WTC11 (cell line): Measurements from ENCODE around the gene NMUR1. TPM values are rescaled to one million over a fixed set of nuclear protein-coding genes. Genes with fewer than 3 reads are reported as not detected.

ENCODE experiments used
- ATAC-seq: fragments of 200-7000 bp; cut with Tn5 transposase; 2 replicates; pipeline ENCODE4 v1.10.0; 2021; ENCODE audit warnings: mild to moderate bottlenecking, moderate library complexity
- CTCF ChIA-PET: fragments of 300-600 bp; sonication (Branson Sonifier 250); formaldehyde crosslinking; loops from one replicate; lab custom pipeline; 2021; ENCODE audit warnings: antibody characterized with exemption; lab: Charles Lee
- POLR2A ChIA-PET: fragments of 350-600 bp; sonication (Branson Sonifier 250); formaldehyde crosslinking; loops from one replicate; lab custom pipeline; 2021; ENCODE audit warnings: antibody characterized with exemption; lab: Charles Lee
- DNase-seq: peaks from one replicate; pipeline ENCODE4 v3.0.0; 2021; ENCODE audit warnings: low spot score
- H3K27ac Mint-ChIP-seq: 2 replicates; pipeline ENCODE4 v1.8.0; 2021; ENCODE audit warnings: mixed read lengths
- H3K27me3 Mint-ChIP-seq: 2 replicates; pipeline ENCODE4 v1.8.0; 2021; ENCODE audit warnings: low read depth, mild to moderate bottlenecking, moderate library complexity, mixed read lengths
- H3K36me3 Mint-ChIP-seq: 2 replicates; pipeline ENCODE4 v1.8.0; 2021; ENCODE audit warnings: mixed read lengths
- H3K4me1 Mint-ChIP-seq: 2 replicates; pipeline ENCODE4 v1.8.0; 2022; ENCODE audit warnings: mixed read lengths
- H3K4me3 Mint-ChIP-seq: 2 replicates; pipeline ENCODE4 v1.8.0; 2021; ENCODE audit warnings: mild to moderate bottlenecking, moderate library complexity, mixed read lengths
- H3K9me3 Mint-ChIP-seq: 2 replicates; pipeline ENCODE4 v1.8.0; 2021; ENCODE audit warnings: mixed read lengths
- AFF4 ChIP-seq: sonication (generic); formaldehyde crosslinking; IDR thresholded peaks from 2 replicates; pipeline ENCODE4 v1.8.1; 2023; ENCODE audit warnings: mild to moderate bottlenecking, missing genetic modification reagents, borderline replicate concordance
- AR ChIP-seq: fragments of 250-450 bp; sonication (Bioruptor Pico); IDR thresholded peaks from 2 replicates; pipeline ENCODE4 v1.9.0; 2021; ENCODE audit warnings: mild to moderate bottlenecking
- ATF6 ChIP-seq: sonication (generic); formaldehyde crosslinking; IDR thresholded peaks from 2 replicates; pipeline ENCODE4 v1.8.1; 2023; ENCODE audit warnings: mild to moderate bottlenecking, missing genetic modification reagents
- ERG ChIP-seq: fragments of 250-450 bp; sonication (Bioruptor Pico); IDR thresholded peaks from 2 replicates; pipeline ENCODE4 v1.8.0; 2021; ENCODE audit warnings: mild to moderate bottlenecking
- ESRRA ChIP-seq: sonication (generic); formaldehyde crosslinking; IDR thresholded peaks from 2 replicates; pipeline ENCODE4 v1.8.1; 2022; ENCODE audit warnings: mild to moderate bottlenecking, missing genetic modification reagents, borderline replicate concordance
- FOXK1 ChIP-seq: sonication (generic); formaldehyde crosslinking; IDR thresholded peaks from 2 replicates; pipeline ENCODE4 v1.8.0; 2022; ENCODE audit warnings: mild to moderate bottlenecking, moderate library complexity, missing genetic modification reagents
- GTF2I ChIP-seq: fragments of 250-450 bp; sonication (Bioruptor Pico); conservative IDR thresholded peaks from 2 replicates; pipeline ENCODE4 v1.4.0; 2021; ENCODE audit warnings: mild to moderate bottlenecking
- JUN ChIP-seq: sonication (generic); formaldehyde crosslinking; IDR thresholded peaks from 2 replicates; pipeline ENCODE4 v1.8.0; 2023; ENCODE audit warnings: mild to moderate bottlenecking, missing genetic modification reagents
- PRDM15 ChIP-seq: sonication (generic); formaldehyde crosslinking; IDR thresholded peaks from 2 replicates; pipeline ENCODE4 v1.8.0; 2022; ENCODE audit warnings: missing genetic modification reagents
- STAT6 ChIP-seq: sonication (generic); formaldehyde crosslinking; conservative IDR thresholded peaks from 2 replicates; pipeline ENCODE4 v1.8.1; 2023; ENCODE audit warnings: mild to moderate bottlenecking, low read depth, missing genetic modification reagents, moderate library complexity
- TCF7 ChIP-seq: sonication (generic); formaldehyde crosslinking; IDR thresholded peaks from 2 replicates; pipeline ENCODE4 v1.8.0; 2022; ENCODE audit warnings: mild to moderate bottlenecking, low read depth, missing genetic modification reagents, moderate library complexity
- TP53 ChIP-seq: sonication (generic); formaldehyde crosslinking; IDR thresholded peaks from 2 replicates; pipeline ENCODE4 v1.8.1; 2023; ENCODE audit warnings: mild to moderate bottlenecking, missing genetic modification reagents
- USF1 ChIP-seq: sonication (generic); formaldehyde crosslinking; IDR thresholded peaks from 2 replicates; pipeline ENCODE4 v1.8.0; 2022; ENCODE audit warnings: mild to moderate bottlenecking, missing genetic modification reagents
- ZMAT4 ChIP-seq: fragments of 250-450 bp; sonication (Bioruptor Pico); IDR thresholded peaks from 2 replicates; pipeline ENCODE4 v1.9.0; 2021; ENCODE audit warnings: mild to moderate bottlenecking
- ZNF219 ChIP-seq: sonication (generic); formaldehyde crosslinking; IDR thresholded peaks from 2 replicates; pipeline ENCODE4 v1.8.0; 2023; ENCODE audit warnings: missing genetic modification reagents, mild to moderate bottlenecking, borderline replicate concordance
- ZNF396 ChIP-seq: fragments of 250-450 bp; sonication (Bioruptor Pico); IDR thresholded peaks from 2 replicates; pipeline ENCODE4 v1.8.0; 2021; ENCODE audit warnings: mild to moderate bottlenecking, moderate library complexity, borderline replicate concordance
- ZNF512 ChIP-seq: sonication (generic); formaldehyde crosslinking; IDR thresholded peaks from 2 replicates; pipeline ENCODE4 v1.8.1; 2022; ENCODE audit warnings: missing genetic modification reagents, borderline replicate concordance
- total RNA-seq: library from RNA; stranded (reverse); gene quantifications from 3 replicates; pipeline ENCODE4 v1.2.3, GENCODE V29; 2021

NMUR1 gene
- total RNA-seq, 1 experiment from 2014 or later = 0.42 TPM

GRCh38 chr2:231503766-231504165, 26.5 kb downstream of the NMUR1 start:
- H3K27ac Mint-ChIP-seq = no peak overlapping the region
- ChIA-PET POLR2A (no interaction called here), CTCF (no interaction called here)
- peaks cover 32% of the 10 kb centered on the region for H3K36me3 Mint-ChIP-seq
- H3K9me3 Mint-ChIP-seq = no peaks in the 10 kb centered on the region
- H3K27me3 Mint-ChIP-seq = no peaks in the 10 kb centered on the region
- DNase-seq (no peak), ATAC-seq (no peak)
- H3K4me3 Mint-ChIP-seq = no peak overlapping the region
- no peaks in the 10 kb centered on the region for H3K4me1 Mint-ChIP-seq
- TF ChIP-seq ZNF512 (CRISPR knock-in tag) (no peak), USF1 (CRISPR knock-in tag) (no peak), ZMAT4 (CRISPR knock-in tag) (no peak), ZNF396 (no peak), STAT6 (CRISPR knock-in tag) (no peak), GTF2I (CRISPR knock-in tag) (no peak), FOXK1 (CRISPR knock-in tag) (no peak), ESRRA (CRISPR knock-in tag) (no peak), ATF6 (CRISPR knock-in tag) (no peak), ERG (no peak), PRDM15 (CRISPR knock-in tag) (no peak), AR (CRISPR knock-in tag) (no peak), TP53 (no peak), AFF4 (CRISPR knock-in tag) (no peak), JUN (CRISPR knock-in tag) (no peak), TCF7 (no peak), ZNF219 (CRISPR knock-in tag) (no peak)
